ENCODE measurements around the gene DMP1. TPM values are rescaled to one million over a fixed set of nuclear protein-coding genes. Genes with fewer than 3 reads are reported as not detected.

Gene DMP1
- total RNA-seq, result not detected
- long read RNA-seq, result 0 reads

GRCh38 chr4:87649980-87650379 is at the start of gene DMP1:
TSS of gene DMP1 (plus strand) at chr4:87650280. CDS start at chr4:87656493, 6,213 bp downstream.
- no peak for DNase-seq (ENCODE audit: low spot score)

GRCh38 chr4:87601361-87601760 is 48.7 kb upstream of the DMP1 start:
- DNase-seq (ENCODE audit: low spot score), result no peak

GRCh38 chr4:87608229-87608628 is 41.9 kb upstream of the DMP1 start, which contains the start of gene DSPP:
TSS of gene DSPP (plus strand) at chr4:87608529. CDS start at chr4:87610909, 2,380 bp downstream.
- DNase-seq (ENCODE audit: low spot score), result no peak

GRCh38 chr4:87614292-87614890 is 35.7 kb upstream of the DMP1 start:
- DNase-seq (ENCODE audit: low spot score), result no peak

- no peak for DNase-seq (ENCODE audit: low spot score)
These were observed 33.8 kb upstream of the DMP1 start for GRCh38 chr4:87616268-87616667.

GRCh38 chr4:87620086-87620485 is 30.0 kb upstream of the DMP1 start:
- no peak for DNase-seq (ENCODE audit: low spot score)

GRCh38 chr4:87620491-87620890 is 29.6 kb upstream of the DMP1 start:
- no peak for DNase-seq (ENCODE audit: low spot score)

- DNase-seq (ENCODE audit: low spot score), result no peak
These were observed 27.8 kb upstream of the DMP1 start for GRCh38 chr4:87622303-87622702.

- DNase-seq (ENCODE audit: low spot score), result no peak
These were observed 25.4 kb upstream of the DMP1 start for GRCh38 chr4:87624698-87625097.

GRCh38 chr4:87631668-87632067 is 18.4 kb upstream of the DMP1 start:
- DNase-seq (ENCODE audit: low spot score), result no peak

GRCh38 chr4:87632469-87632868 is 17.6 kb upstream of the DMP1 start:
- DNase-seq (ENCODE audit: low spot score), result no peak

- no peak for DNase-seq (ENCODE audit: low spot score)
These were observed 16.8 kb upstream of the DMP1 start for GRCh38 chr4:87633243-87633642.

GRCh38 chr4:87644286-87644685 is 5.8 kb upstream of the DMP1 start:
- DNase-seq (ENCODE audit: low spot score), result no peak

GRCh38 chr4:87650938-87651337 is 858 bp downstream of the DMP1 start:
- DNase-seq (ENCODE audit: low spot score), result no peak

- no peak for DNase-seq (ENCODE audit: low spot score)
These were observed 1.9 kb downstream of the DMP1 start for GRCh38 chr4:87651941-87652340.

GRCh38 chr4:87654487-87655044 is 4.5 kb downstream of the DMP1 start:
- no peak for DNase-seq (ENCODE audit: low spot score)

GRCh38 chr4:87657525-87657924 is 7.4 kb downstream of the DMP1 start:
- DNase-seq (ENCODE audit: low spot score), result no peak

- no peak for DNase-seq (ENCODE audit: low spot score)
These were observed 9.3 kb downstream of the DMP1 start for GRCh38 chr4:87659247-87659931.

GRCh38 chr4:87662871-87663270 is 12.8 kb downstream of the DMP1 start:
- no peak for DNase-seq (ENCODE audit: low spot score)

GRCh38 chr4:87669373-87669772 is 19.3 kb downstream of the DMP1 start:
- DNase-seq (ENCODE audit: low spot score), result no peak

GRCh38 chr4:87677731-87678130 is 27.7 kb downstream of the DMP1 start:
- DNase-seq (ENCODE audit: low spot score), result no peak

- DNase-seq (ENCODE audit: low spot score), result no peak
These were observed 29.5 kb downstream of the DMP1 start for GRCh38 chr4:87679449-87680169.

All from mesenteric fat pad (tissue), 1 donor.